ENCODE results near the gene CRYBB2. TPM values are rescaled to one million over a fixed set of nuclear protein-coding genes. Genes with fewer than 3 reads are reported as not detected.
"Not testable (repeated sequence)": the region's sequence is repeated elsewhere in the genome, so short reads cannot be mapped to it uniquely, and the experiment has no call there.

The CRYBB2 gene
- total RNA-seq, 5 donors from 2014 or later (not counting 1 experiment from before 2014, with no cell fraction given), result not detected

DNA sequence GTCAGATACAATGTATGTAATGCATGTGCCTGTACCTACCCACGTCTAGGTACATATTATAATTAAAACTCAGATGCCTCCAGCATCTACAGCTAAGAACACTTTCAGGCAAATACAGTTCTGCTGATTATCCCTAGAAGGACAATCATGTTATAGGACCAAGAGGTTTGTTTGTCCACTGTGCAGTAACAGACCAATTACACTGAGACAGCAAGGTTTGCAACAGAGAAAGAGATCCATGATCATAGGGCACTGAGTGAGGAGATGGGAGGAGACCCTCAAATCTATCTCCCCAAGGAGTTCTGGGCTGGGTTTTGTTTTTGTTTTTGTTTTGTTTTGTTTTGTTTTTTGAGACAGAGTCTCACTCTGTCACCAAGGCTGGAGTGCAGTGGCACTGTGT is 49.5 kb downstream of the CRYBB2 start:
- DNase-seq; POLR2A ChIA-PET; H3K4me3 Mint-ChIP-seq; H3K4me1 ChIP-seq (ENCODE audit: control insufficient read depth in 1 of 2, extremely low read depth in 1 of 2, insufficient read depth in 2 of 2, low read length in 2 of 2); H3K4me3 ChIP-seq (ENCODE audit: control insufficient read depth in 1 of 2, extremely low read depth in 1 of 2, low read length in 1 of 2); ATAC-seq (replicated peaks in 1 of 4); H3K27me3 ChIP-seq (replicated peaks in 1 of 2; ENCODE audit: control insufficient read depth in 2 of 2, extremely low read depth in 1 of 2, insufficient read depth in 2 of 2, low read length in 1 of 2); CTCF ChIA-PET; H3K9me3 ChIP-seq; H3K27ac Mint-ChIP-seq; H3K27ac ChIP-seq (ENCODE audit: low read length); H3K36me3 ChIP-seq (ENCODE audit: control insufficient read depth in 2 of 2, extremely low read depth in 1 of 2, insufficient read depth in 1 of 2, low read length in 1 of 2); H3K4me1 Mint-ChIP-seq; H3K36me3 Mint-ChIP-seq: not testable (repeated sequence)
- Mint-ChIP-seq H3K9me3 (peaks cover 10 to 24% (median 15%) of the 10 kb centered on the region in 3 donors), H3K27me3 (peaks cover 11 to 28% of the 10 kb centered on the region in 2 donors)
- no CpG with 5 or more reads among the region's 1 CpG for WGBS (ENCODE audit: insufficient coverage)

GRCh38 chr22:25270061-25270460 is 50.6 kb downstream of the CRYBB2 start:
- POLR2A ChIA-PET, CTCF ChIA-PET, DNase-seq: not testable (repeated sequence)

GRCh38 chr22:25273231-25273630 is 53.8 kb downstream of the CRYBB2 start:
- CTCF ChIA-PET; H3K4me3 ChIP-seq (ENCODE audit: control insufficient read depth in 1 of 2, extremely low read depth in 1 of 2, low read length in 1 of 2); H3K27ac Mint-ChIP-seq; H3K36me3 ChIP-seq (ENCODE audit: control insufficient read depth in 2 of 2, extremely low read depth in 1 of 2, insufficient read depth in 1 of 2, low read length in 1 of 2); H3K4me1 ChIP-seq (ENCODE audit: control insufficient read depth in 1 of 2, extremely low read depth in 1 of 2, insufficient read depth in 2 of 2, low read length in 2 of 2); H3K27me3 ChIP-seq (replicated peaks in 1 of 2; ENCODE audit: control insufficient read depth in 2 of 2, extremely low read depth in 1 of 2, insufficient read depth in 2 of 2, low read length in 1 of 2); H3K4me1 Mint-ChIP-seq; H3K4me3 Mint-ChIP-seq; H3K36me3 Mint-ChIP-seq; DNase-seq; POLR2A ChIA-PET; H3K9me3 ChIP-seq; ATAC-seq (replicated peaks in 1 of 4); H3K27ac ChIP-seq (ENCODE audit: low read length): not testable (repeated sequence)
- Mint-ChIP-seq H3K9me3 (peaks cover 3 to 11% (median 9%) of the 10 kb centered on the region in 3 donors), H3K27me3 (peaks cover 9 to 25% of the 10 kb centered on the region in 2 donors)
- no CpG with 5 or more reads among the region's 4 CpGs for WGBS (ENCODE audit: insufficient coverage)

More at GRCh38 chr22:25270061-25270460, 50.6 kb downstream of the CRYBB2 start:
- H3K9me3 ChIP-seq; H3K36me3 ChIP-seq (ENCODE audit: control insufficient read depth in 2 of 2, extremely low read depth in 1 of 2, insufficient read depth in 1 of 2, low read length in 1 of 2); H3K36me3 Mint-ChIP-seq; H3K4me3 ChIP-seq (ENCODE audit: control insufficient read depth in 1 of 2, extremely low read depth in 1 of 2, low read length in 1 of 2); H3K27me3 ChIP-seq (replicated peaks in 1 of 2; ENCODE audit: control insufficient read depth in 2 of 2, extremely low read depth in 1 of 2, insufficient read depth in 2 of 2, low read length in 1 of 2); H3K27ac Mint-ChIP-seq; H3K4me1 Mint-ChIP-seq; H3K4me3 Mint-ChIP-seq; H3K4me1 ChIP-seq (ENCODE audit: control insufficient read depth in 1 of 2, extremely low read depth in 1 of 2, insufficient read depth in 2 of 2, low read length in 2 of 2); H3K27ac ChIP-seq (ENCODE audit: low read length); ATAC-seq (replicated peaks in 1 of 4): not testable (repeated sequence)
- peaks cover 10 to 18% (median 12%) of the 10 kb centered on the region in 3 donors for H3K9me3 Mint-ChIP-seq
- peaks cover 15 to 30% of the 10 kb centered on the region in 2 donors for H3K27me3 Mint-ChIP-seq
- WGBS (ENCODE audit: insufficient coverage), result no CpG with 5 or more reads among the region's 2 CpGs

GRCh38 chr22:25273928-25274327 is 54.5 kb downstream of the CRYBB2 start:
- H3K4me1 Mint-ChIP-seq; H3K4me3 ChIP-seq (ENCODE audit: control insufficient read depth in 1 of 2, extremely low read depth in 1 of 2, low read length in 1 of 2); CTCF ChIA-PET; H3K27ac ChIP-seq (ENCODE audit: low read length); DNase-seq; H3K27me3 ChIP-seq (replicated peaks in 1 of 2; ENCODE audit: control insufficient read depth in 2 of 2, extremely low read depth in 1 of 2, insufficient read depth in 2 of 2, low read length in 1 of 2); H3K4me3 Mint-ChIP-seq; H3K9me3 Mint-ChIP-seq; POLR2A ChIA-PET; H3K9me3 ChIP-seq; ATAC-seq (replicated peaks in 1 of 4); H3K36me3 Mint-ChIP-seq; H3K4me1 ChIP-seq (ENCODE audit: control insufficient read depth in 1 of 2, extremely low read depth in 1 of 2, insufficient read depth in 2 of 2, low read length in 2 of 2); H3K36me3 ChIP-seq (ENCODE audit: control insufficient read depth in 2 of 2, extremely low read depth in 1 of 2, insufficient read depth in 1 of 2, low read length in 1 of 2): not testable (repeated sequence)
- no CpG with 5 or more reads among the region's 3 CpGs for WGBS (ENCODE audit: insufficient coverage)
- Mint-ChIP-seq H3K27me3 (peaks cover 7 to 23% of the 10 kb centered on the region in 2 donors), H3K27ac (peak overlapping the region in 1 of 2 donors; percentile 39)

DNA sequence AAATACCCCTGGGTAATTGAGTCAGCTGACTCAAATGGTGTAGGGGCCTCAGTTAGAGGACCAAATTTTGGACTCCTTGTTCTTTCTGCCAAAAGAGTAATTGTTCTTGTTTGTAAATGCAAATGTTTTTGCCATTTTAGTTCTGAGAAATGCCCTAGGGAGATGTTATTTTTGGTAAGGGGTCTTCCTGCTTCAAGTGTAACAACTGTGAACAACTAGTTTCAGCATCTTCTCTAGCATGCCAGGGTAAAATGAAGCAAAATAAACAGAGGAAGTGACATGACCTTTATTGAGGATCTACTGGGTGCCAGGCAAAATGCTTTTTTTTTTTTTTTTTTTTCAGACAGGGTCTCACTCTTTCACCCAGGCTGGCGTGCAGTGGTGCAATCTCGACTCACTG is 60.7 kb downstream of the CRYBB2 start:
- H3K27ac Mint-ChIP-seq; H3K4me1 ChIP-seq (ENCODE audit: control insufficient read depth in 1 of 2, extremely low read depth in 1 of 2, insufficient read depth in 2 of 2, low read length in 2 of 2); H3K9me3 ChIP-seq; H3K36me3 Mint-ChIP-seq; H3K36me3 ChIP-seq (ENCODE audit: control insufficient read depth in 2 of 2, extremely low read depth in 1 of 2, insufficient read depth in 1 of 2, low read length in 1 of 2); CTCF ChIA-PET; ATAC-seq (replicated peaks in 1 of 4); POLR2A ChIA-PET; H3K27ac ChIP-seq (ENCODE audit: low read length); H3K9me3 Mint-ChIP-seq; H3K4me3 ChIP-seq (ENCODE audit: control insufficient read depth in 1 of 2, extremely low read depth in 1 of 2, low read length in 1 of 2); H3K4me3 Mint-ChIP-seq; DNase-seq: not testable (repeated sequence)
- H3K4me1 Mint-ChIP-seq, result peaks cover 10 to 19% (median 14%) of the 10 kb centered on the region in 3 donors
- WGBS (ENCODE audit: insufficient coverage), result no CpG with 5 or more reads among the region's 2 CpGs
- peaks cover 47 to 52% of the 10 kb centered on the region in 2 donors for H3K27me3 Mint-ChIP-seq
- H3K27me3 ChIP-seq (replicated peaks in 1 of 2; ENCODE audit: control insufficient read depth in 2 of 2, extremely low read depth in 1 of 2, insufficient read depth in 2 of 2, low read length in 1 of 2), result peaks cover 5 to 27% of the 10 kb centered on the region in 2 experiments

Other genes starting within 250 kb of the CRYBB2 start
- under 1 TPM in 1 of 5 donors, not detected in 4; 0.89 TPM for gene CRYBB3, start 19.8 kb upstream of the CRYBB2 start, total RNA-seq